Ovary (tissue), 9 donors: ENCODE results near the gene NKAIN2. TPM values are rescaled to one million over a fixed set of nuclear protein-coding genes. Genes with fewer than 3 reads are reported as not detected.

Source experiments
- DNase-seq, 5 donors: peaks; one replicate each; pipeline ENCODE4 v3.0.0-alpha.2; 2019 to 2020
- H3K27ac ChIP-seq, 2 donors: fragments of 200-600 bp; one replicate each; pipeline versions ENCODE4 v1.5.1 to v1.8.0; 2019 to 2022
- H3K27me3 ChIP-seq: fragments of 200-600 bp; one replicate; pipeline ENCODE4 v1.8.0; 2022
- H3K36me3 ChIP-seq: fragments of 200-600 bp; sonication (generic); one replicate; pipeline ENCODE4 v1.5.1; 2019
- H3K4me1 ChIP-seq: one replicate; pipeline ENCODE4 v1.8.1; 2013; ENCODE audit warnings: mild to moderate bottlenecking, moderate library complexity; ENCODE audit not compliant: insufficient read depth
- H3K4me3 ChIP-seq: fragments of 200-600 bp; sonication (generic); one replicate; pipeline ENCODE4 v1.5.1; 2017
- H3K9me3 ChIP-seq, 2 donors: fragments of 200-600 bp in 1 of 2; sonication (generic) in 1 of 2; one replicate each; pipeline versions ENCODE4 v1.5.1 to v1.8.1; 2013 to 2019; ENCODE audit warnings: mild to moderate bottlenecking in 1 of 2, moderate library complexity in 1 of 2
- CTCF ChIP-seq, 3 donors: fragments of 450-650 bp in 2 of 3; fragments of 200-600 bp in 1 of 3; IDR thresholded peaks; one replicate each; pipeline versions ENCODE4 v1.5.1 to v1.8.0; 2016 to 2022; ENCODE audit warnings: antibody characterized with exemption in 3 of 3, mild to moderate bottlenecking in 1 of 3
- EP300 ChIP-seq: sonication (generic); formaldehyde crosslinking; IDR thresholded peaks from one replicate; pipeline ENCODE4 v1.6.1; 2017; ENCODE audit warnings: antibody characterized with exemption
- POLR2A ChIP-seq: fragments of 450-650 bp; IDR thresholded peaks from one replicate; pipeline ENCODE4 v1.6.1; 2017; ENCODE audit warnings: antibody characterized with exemption, mild to moderate bottlenecking, moderate library complexity
- WGBS, 3 donors: extraction: QIAGEN DNeasy Blood & Tissue Kit in 1 of 3; methylation state at CpG; one replicate each; pipeline versions ENCODE4 v1.1.5 to v1.1.7; 2013 to 2017; 5-methylcytosine and 5-hydroxymethylcytosine counted together
- intact Hi-C, 4 donors: fragments of 100-400 bp; cut with DNase I; formaldehyde crosslinking; loops; one replicate each; pipeline versions ENCODE4 v1.11.0 to v1.15.1; 2022 to 2023
- polyA plus RNA-seq, 2 donors: library from polyadenylated mRNA; stranded (reverse); fragments of 200-250 nt in 1 of 2; fragments of 350-450 nt in 1 of 2; fragmentation: Illumina TruSeq in 1 of 2; extraction: RNeasy Lipid Tissue Mini Kit (QIAGEN cat#74804) in 1 of 2; gene quantifications; one replicate each; pipeline ENCODE4 v1.2.3, GENCODE V29; 2013 to 2014
- total RNA-seq, 7 donors: library from RNA; depleted of rRNA in 2 of 7; stranded (reverse); fragments of >200 nt in 2 of 7; fragmentation: NEBNext Ultra II Directional in 3 of 7; extraction: Animal tissue kit (Norgen Biotek cat#: 25700) in 3 of 7; gene quantifications; one replicate each; pipeline versions ENCODE4 v1.1.0 to v1.2.4, GENCODE V29; 2016 to 2023
- donor health status: DM: no; HTN: no; CAD: no; lungs with moderate emphysema.
- donor health status: DM: no; HTN: no; CAD: no.
- donor health status: Bipolar disorder and iron deficiency.
- donor health status: DM: yes; HTN: yes; CAD: no.
- donor health status: DM: no; HTN: no; CAD: no.
- donor health status: DM: yes; HTN: yes; CAD: no.

NKAIN2 gene
- total and polyA plus RNA-seq, 9 donors = 0.13 to 1.0 (median 0.40) TPM; not detected in 4

GRCh38 chr6:124433387-124434160 is 629.9 kb downstream of the NKAIN2 start:
- WGBS, 3 donors = 70 to 84% (median 81%) methylated on average over 6 of the region's 6 CpGs
- Histone ChIP-seq H3K4me1 (no peaks in the 10 kb centered on the region), H3K9me3 (no peaks in the 10 kb centered on the region), H3K36me3 (no peaks in the 10 kb centered on the region), H3K27me3 (no peaks in the 10 kb centered on the region), H3K4me3 (no peak overlapping the region), H3K27ac (no peak overlapping the region)
- DNase-seq = no peak
- intact Hi-C loops = no loop called here
- TF ChIP-seq EP300 = no peak
- no peak for TF ChIP-seq CTCF (IDR thresholded peaks at IDR 0.05)
- no peak for TF ChIP-seq POLR2A

GRCh38 chr6:124434421-124434820 is 630.8 kb downstream of the NKAIN2 start:
- Histone ChIP-seq H3K4me1 (no peaks in the 10 kb centered on the region), H3K4me3 (no peak overlapping the region), H3K9me3 (no peaks in the 10 kb centered on the region), H3K27ac (no peak overlapping the region), H3K27me3 (no peaks in the 10 kb centered on the region), H3K36me3 (no peaks in the 10 kb centered on the region)
- intact Hi-C loops = no loop called here
- TF ChIP-seq EP300 (no peak), POLR2A (no peak), CTCF (IDR thresholded peaks at IDR 0.05) (no peak)
- WGBS, 3 donors = 87 to 90% (median 90%) methylated on average over 2 of the region's 2 CpGs
- DNase-seq = no peak

GRCh38 chr6:124436803-124437202 is 633.1 kb downstream of the NKAIN2 start:
- intact Hi-C loops = no loop called here
- TF ChIP-seq EP300 = no peak
- no peak for TF ChIP-seq POLR2A
- TF ChIP-seq CTCF (IDR thresholded peaks at IDR 0.05) = no peak
- DNase-seq = no peak
- H3K27ac ChIP-seq = no peak overlapping the region
- no peaks in the 10 kb centered on the region for H3K9me3 ChIP-seq
- H3K27me3 ChIP-seq = no peaks in the 10 kb centered on the region
- no peak overlapping the region for H3K4me3 ChIP-seq
- no peaks in the 10 kb centered on the region for H3K36me3 ChIP-seq
- no peaks in the 10 kb centered on the region for H3K4me1 ChIP-seq
- 83 to 91% (median 85%) methylated on average over 3 of the region's 3 CpGs for WGBS, 3 donors

- no peaks in the 10 kb centered on the region for H3K9me3 ChIP-seq
- no peaks in the 10 kb centered on the region for H3K27me3 ChIP-seq
- DNase-seq = no peak
- no peaks in the 10 kb centered on the region for H3K36me3 ChIP-seq
- H3K4me1 ChIP-seq = no peaks in the 10 kb centered on the region
- no peak for TF ChIP-seq CTCF (IDR thresholded peaks at IDR 0.05)
- no peak for TF ChIP-seq EP300
- TF ChIP-seq POLR2A = no peak
- intact Hi-C loops = no loop called here
- H3K27ac ChIP-seq = no peak overlapping the region
- no peak overlapping the region for H3K4me3 ChIP-seq
- 75 to 84% (median 79%) methylated on average over 4 of the region's 4 CpGs for WGBS, 3 donors
Observed at GRCh38 chr6:124438546-124439065, 634.9 kb downstream of the NKAIN2 start.
